Measurements from ENCODE around the gene IFNA5. TPM values are rescaled to one million over a fixed set of nuclear protein-coding genes. Genes with fewer than 3 reads are reported as not detected.

The IFNA5 gene
- total and polyA plus RNA-seq, 2 of the 4 experiments (the other 2 are of a cell fraction) = not detected

DNA sequence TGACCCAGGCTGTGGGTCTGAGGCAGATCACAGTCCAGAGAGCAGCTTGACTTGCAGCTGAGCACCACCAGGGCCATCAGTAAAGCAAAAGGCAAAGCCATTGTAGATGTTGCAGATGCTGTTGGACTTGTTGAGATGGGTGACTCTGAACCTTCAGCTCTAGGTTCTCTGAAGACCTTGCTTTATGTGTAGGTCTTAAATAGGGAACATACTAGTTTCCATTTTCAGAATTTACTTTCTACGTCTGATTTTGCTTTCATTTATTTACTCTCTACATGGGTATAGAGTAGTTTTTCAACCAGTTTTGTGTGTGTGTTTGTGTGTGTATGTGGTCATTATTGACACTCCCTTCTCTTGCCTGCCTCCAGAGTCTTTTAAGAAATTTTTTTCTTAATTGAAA, 45.7 kb upstream of the IFNA5 start, which contains the start of gene IFNA6:
Gene IFNA6, minus strand, starts transcription at position 101 of the 400 bp plus-strand sequence. Its CDS starts 0 bp downstream, at position 101.
- ATAC-seq (ENCODE audit: low read depth) = no peak
- CTCF ChIA-PET = no interaction called here
- peaks cover 8% of the 10 kb centered on the region for H3K27me3 ChIP-seq (ENCODE audit: control insufficient read depth, insufficient read depth, low read length)

More for the DNA sequence above, 45.7 kb upstream of the IFNA5 start, which contains the start of gene IFNA6:
- no TSS peak for BruUV-seq (replicated peaks)
- dilution Hi-C loops (cut with HindIII; ENCODE audit: low sequenced_read_pairs, unreplicated experiment) (no loop called here), in situ Hi-C loops (cut with MboI; ENCODE audit: low sequenced_read_pairs) (no loop called here), intact Hi-C loops (cut with micrococcal nuclease) (no loop called here)
- Histone ChIP-seq H2BK120ac (ENCODE audit: low read depth, low read length) (no peak within 1 kb of the TSS), H2BK20ac (ENCODE audit: low read depth, low read length) (no peak within 1 kb of the TSS), H3K79me1 (ENCODE audit: low read depth in 1 of 2, low read length in 2 of 2) (no peaks in the 10 kb centered on the region), H3K4me3 (ENCODE audit: insufficient read depth, low read depth, low read length) (no peak within 1 kb of the TSS), H3K36me3 (ENCODE audit: control insufficient read depth, insufficient read depth, low read length) (no peaks in the 10 kb centered on the region), H2BK15ac (ENCODE audit: low read depth, low read length) (no peak within 1 kb of the TSS), H4K20me1 (ENCODE audit: insufficient read depth, low read length) (no peaks in the 10 kb centered on the region), H3K18ac (ENCODE audit: low read depth, low read length) (no peak within 1 kb of the TSS), H3K4ac (ENCODE audit: low read depth, low read length) (no peak within 1 kb of the TSS), H2BK5ac (ENCODE audit: low read depth, low read length, poor library complexity, severe bottlenecking) (no peak within 1 kb of the TSS), H2AFZ (replicated peaks; ENCODE audit: low read length, poor library complexity) (no peak within 1 kb of the TSS), H3K14ac (replicated peaks; ENCODE audit: low read depth, low read length) (no peak within 1 kb of the TSS), H3K4me1 (ENCODE audit: control insufficient read depth, insufficient read depth, low read length) (no peaks in the 10 kb centered on the region), H3K4me2 (ENCODE audit: low read depth, low read length) (no peak within 1 kb of the TSS), H4K91ac (ENCODE audit: insufficient read depth, low read depth, low read length) (no peak within 1 kb of the TSS), H2AK9ac (replicated peaks; ENCODE audit: low read depth, low read length, poor library complexity) (no peak within 1 kb of the TSS), H3K9ac (ENCODE audit: low read depth, low read length) (no peak within 1 kb of the TSS), H3K27ac (ENCODE audit: insufficient read depth, low read length) (no peak within 1 kb of the TSS), H3K9me1 (ENCODE audit: insufficient read depth, low read length) (no peaks in the 10 kb centered on the region), H4K8ac (ENCODE audit: low read depth in 2 of 2, low read length in 2 of 2) (no peak within 1 kb of the TSS), H3K56ac (ENCODE audit: extremely low read depth, insufficient read depth, low read length) (no peak within 1 kb of the TSS), H2AK5ac (ENCODE audit: low read depth, low read length) (no peak within 1 kb of the TSS), H3K23ac (ENCODE audit: low read depth, low read length) (no peak within 1 kb of the TSS), H3K9me3 (ENCODE audit: control insufficient read depth, insufficient read depth, low read length) (no peaks in the 10 kb centered on the region), H4K5ac (ENCODE audit: low read depth, low read length) (no peak within 1 kb of the TSS)
- DNase-seq = no peak
- POLR2A ChIA-PET (ENCODE audit: unreplicated experiment) = no interaction called here
- no peak for TF ChIP-seq MXI1 (IDR thresholded peaks at IDR 0.05; ENCODE audit: borderline replicate concordance, low read depth, low read length)
- TF ChIP-seq RCOR1 (IDR thresholded peaks at IDR 0.05; ENCODE audit: insufficient replicate concordance, low read length) = no peak
- TF ChIP-seq NFE2L2 (IDR thresholded peaks at IDR 0.05; ENCODE audit: low read depth, low read length) = no peak
- TF ChIP-seq RFX5 (IDR thresholded peaks at IDR 0.05; ENCODE audit: low read depth, low read length) = no peak
- TF ChIP-seq CEBPB (IDR thresholded peaks at IDR 0.05; ENCODE audit: low read depth, low read length) = no peak
- no peak for TF ChIP-seq CHD1 (IDR thresholded peaks at IDR 0.05; ENCODE audit: low read depth, low read length)
- TF ChIP-seq POLR2A (IDR thresholded peaks at IDR 0.05; ENCODE audit: low read depth, low read length) = no peak
- TF ChIP-seq SMC3 (IDR thresholded peaks at IDR 0.05; ENCODE audit: low read depth, low read length) = no peak
- no CpG with 5 or more reads among the region's 1 CpG for WGBS, 2 experiments (ENCODE audit: extremely low coverage in 2 of 2, insufficient read length in 1 of 2)

Data from IMR-90 (cell line).